Fibroblast of the aortic adventitia (primary cell): Measurements from ENCODE around the gene GAGE10. TPM values are rescaled to one million over a fixed set of nuclear protein-coding genes. Genes with fewer than 3 reads are reported as not detected.
"Not testable (repeated sequence)": the region's sequence is repeated elsewhere in the genome, so short reads cannot be mapped to it uniquely, and the experiment has no call there.

Experiments used
- DNase-seq: peaks from one replicate; pipeline ENCODE4 v3.0.0-alpha.2; 2010; ENCODE audit warnings: low read depth
- H3K4me3 ChIP-seq: 2 replicates; pipeline ENCODE4 v1.5.1; 2011; ENCODE audit warnings: low read depth, mild to moderate bottlenecking, control low read depth, low read length, moderate library complexity
- total RNA-seq: library from RNA; depleted of rRNA; stranded (reverse); fragments of >200 nt; gene quantifications from 2 replicates; pipeline ENCODE4 v1.2.3, GENCODE V29; 2012; ENCODE audit warnings: low replicate concordance

The GAGE10 gene
- total RNA-seq, 1 donor: not detected

GRCh38 chrX:49344496-49345175 lies 41.2 kb downstream of the GAGE10 start:
- not testable (repeated sequence) for H3K4me3 ChIP-seq, DNase-seq

GRCh38 chrX:49345402-49345801 lies 42.0 kb downstream of the GAGE10 start:
- not testable (repeated sequence) for DNase-seq

GRCh38 chrX:49346150-49346549 lies 42.7 kb downstream of the GAGE10 start:
- not testable (repeated sequence) for DNase-seq, H3K4me3 ChIP-seq

More at GRCh38 chrX:49345402-49345801, 42.0 kb downstream of the GAGE10 start:
- not testable (repeated sequence) for H3K4me3 ChIP-seq

Other genes with a start within 250 kb of the GAGE10 start
- 0.90 and 1.2 TPM in 2 replicates for gene CCDC120, start 244.6 kb upstream of the GAGE10 start, total RNA-seq
- gene PRAF2, start 229.6 kb upstream of the GAGE10 start, total RNA-seq: 2.6 and 17.8 TPM in 2 replicates
- gene WDR45, start 223.8 kb upstream of the GAGE10 start, total RNA-seq: 66.5 and 73.9 TPM in 2 replicates
- gene GPKOW, start 179.9 kb upstream of the GAGE10 start, total RNA-seq: 12.5 and 18.2 TPM in 2 replicates
- gene MAGIX, start 140.9 kb upstream of the GAGE10 start, total RNA-seq: 1.7 and 2.9 TPM in 2 replicates
- gene PLP2, start 131.7 kb upstream of the GAGE10 start, total RNA-seq: 8.7 and 93.2 TPM in 2 replicates
- gene PRICKLE3, start 117.3 kb upstream of the GAGE10 start, total RNA-seq: 2.9 and 5.0 TPM in 2 replicates
- gene SYP, start 103.5 kb upstream of the GAGE10 start, total RNA-seq: 0.16 and 0.18 TPM in 2 replicates
- gene CACNA1F, start 70.3 kb upstream of the GAGE10 start, total RNA-seq: not detected in 2 replicates
- gene CCDC22, start 68.2 kb upstream of the GAGE10 start, total RNA-seq: 6.5 and 13.6 TPM in 2 replicates
- not detected in 2 replicates for gene FOXP3, start 38.9 kb upstream of the GAGE10 start, total RNA-seq
- gene PPP1R3F, start 33.9 kb upstream of the GAGE10 start, total RNA-seq: 4.2 and 6.9 TPM in 2 replicates
- gene GAGE12J, start 18.4 kb downstream of the GAGE10 start, total RNA-seq: not detected in 2 replicates
- gene GAGE13, start 27.9 kb downstream of the GAGE10 start, total RNA-seq: not detected in 2 replicates
- not detected in 2 replicates for gene GAGE12C, start 228.5 kb downstream of the GAGE10 start, total RNA-seq
- not detected in 2 replicates for gene GAGE12D, start 238.1 kb downstream of the GAGE10 start, total RNA-seq
- not detected in 2 replicates for gene GAGE12E, start 247.6 kb downstream of the GAGE10 start, total RNA-seq